Superior temporal gyrus (tissue), 1 donor: ENCODE data around the gene GAS6.
"Not testable (repeated sequence)": the region's sequence is repeated elsewhere in the genome, so short reads cannot be mapped to it uniquely, and the experiment has no call there.

ENCODE experiments used
- DNase-seq: peaks from one replicate; pipeline ENCODE4 v3.0.0-alpha.2; 2016; ENCODE audit errors: extremely low spot score

GAS6 gene

GRCh38 chr13:113808058-113808834 lies 55.6 kb downstream of the GAS6 start:
- DNase-seq = no peak

GRCh38 chr13:113806526-113806925 lies 57.4 kb downstream of the GAS6 start:
- DNase-seq = no peak

DNA sequence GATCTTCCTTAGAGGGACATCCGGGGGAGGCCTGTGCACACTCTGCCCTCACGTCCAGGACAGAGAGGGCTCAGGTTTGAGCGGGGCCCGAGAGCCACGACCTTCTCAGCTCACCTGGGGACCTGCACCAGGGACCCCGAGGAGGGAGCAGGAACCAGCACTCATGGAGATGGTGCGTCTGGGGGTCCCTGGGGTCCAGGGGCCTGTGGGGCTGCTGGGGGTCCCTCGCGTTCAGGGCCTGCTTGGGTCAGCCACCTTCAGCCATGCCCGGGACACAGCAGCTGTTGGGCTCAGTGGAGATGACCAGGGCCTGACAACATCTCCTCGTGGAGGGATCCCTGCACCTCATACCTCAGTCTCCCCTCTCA lies 57.8 kb downstream of the GAS6 start:
- DNase-seq = no peak

DNA sequence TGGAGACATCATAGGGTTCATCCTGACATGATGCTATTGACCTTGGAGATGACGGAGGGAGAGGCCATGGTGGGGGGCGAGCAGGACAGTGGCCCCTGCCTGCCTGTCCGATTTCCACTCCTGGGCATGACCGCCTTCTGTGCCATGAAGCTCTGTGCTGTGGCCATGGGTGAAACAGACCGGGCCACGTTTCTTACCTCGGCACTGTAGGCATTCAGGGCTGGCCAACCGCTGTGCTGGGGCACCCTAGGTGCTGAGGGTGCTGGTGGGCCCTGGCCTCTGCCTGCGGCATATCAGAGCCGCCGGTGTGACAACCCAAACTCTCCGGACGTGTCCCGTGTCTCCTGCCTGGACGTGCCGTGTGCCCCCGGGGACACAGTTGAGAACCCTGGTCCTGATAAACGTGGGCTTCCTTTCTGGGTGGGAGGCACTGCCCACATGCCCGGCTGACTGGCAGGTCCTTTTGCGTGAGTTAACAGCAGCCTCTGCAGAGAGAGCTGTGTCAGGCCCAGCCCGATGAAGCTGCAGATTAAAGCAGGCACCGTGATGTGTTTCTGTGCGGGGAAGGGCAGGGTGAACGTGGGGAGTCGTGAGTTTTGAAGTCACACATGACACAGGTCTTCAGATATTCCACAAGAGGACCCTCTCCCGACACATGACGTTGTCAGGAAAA lies 58.3 kb downstream of the GAS6 start:
- no peak for DNase-seq

- no peak for DNase-seq
Observed at GRCh38 chr13:113804703-113805430, 59.0 kb downstream of the GAS6 start.

DNA sequence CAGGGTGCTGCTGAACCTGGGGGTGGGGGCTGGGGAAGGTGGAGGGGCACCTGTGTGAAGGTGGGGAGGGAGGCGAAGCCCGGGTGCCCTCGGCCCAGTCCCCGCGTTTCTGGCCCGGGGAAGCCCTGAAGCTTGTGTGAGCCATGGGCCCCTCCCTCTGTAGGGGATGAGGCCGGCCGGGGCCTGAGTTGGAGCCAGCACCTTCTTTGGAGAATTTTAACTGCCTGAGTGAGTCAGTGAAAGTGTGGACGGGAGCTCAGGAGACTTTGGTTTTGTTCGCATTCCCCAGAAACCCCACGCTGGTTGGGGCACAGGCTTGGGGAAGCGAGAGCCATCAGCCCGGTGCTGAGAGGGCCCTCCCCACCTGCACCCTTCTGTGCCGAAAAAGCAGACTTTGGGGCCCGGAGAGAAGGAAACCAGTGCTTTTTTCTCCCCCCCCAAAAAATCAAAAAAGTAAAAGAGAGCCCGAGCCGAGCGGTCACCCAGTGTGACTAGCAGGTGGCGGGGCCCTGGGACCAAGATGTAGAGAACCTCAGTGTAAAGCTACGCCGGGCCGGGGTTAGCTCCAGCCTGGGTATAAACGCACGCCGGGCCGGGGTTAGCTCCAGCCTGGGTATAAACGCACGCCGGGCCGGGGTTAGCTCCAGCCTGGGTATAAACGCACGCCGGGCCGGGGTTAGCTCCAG lies 59.7 kb downstream of the GAS6 start:
- DNase-seq = no peak

- DNase-seq = no peak
Observed at GRCh38 chr13:113803409-113804016, 60.4 kb downstream of the GAS6 start.

GRCh38 chr13:113802761-113803160 lies 61.1 kb downstream of the GAS6 start:
- DNase-seq = no peak

GRCh38 chr13:113802090-113802531 lies 61.8 kb downstream of the GAS6 start:
- no peak for DNase-seq

DNA sequence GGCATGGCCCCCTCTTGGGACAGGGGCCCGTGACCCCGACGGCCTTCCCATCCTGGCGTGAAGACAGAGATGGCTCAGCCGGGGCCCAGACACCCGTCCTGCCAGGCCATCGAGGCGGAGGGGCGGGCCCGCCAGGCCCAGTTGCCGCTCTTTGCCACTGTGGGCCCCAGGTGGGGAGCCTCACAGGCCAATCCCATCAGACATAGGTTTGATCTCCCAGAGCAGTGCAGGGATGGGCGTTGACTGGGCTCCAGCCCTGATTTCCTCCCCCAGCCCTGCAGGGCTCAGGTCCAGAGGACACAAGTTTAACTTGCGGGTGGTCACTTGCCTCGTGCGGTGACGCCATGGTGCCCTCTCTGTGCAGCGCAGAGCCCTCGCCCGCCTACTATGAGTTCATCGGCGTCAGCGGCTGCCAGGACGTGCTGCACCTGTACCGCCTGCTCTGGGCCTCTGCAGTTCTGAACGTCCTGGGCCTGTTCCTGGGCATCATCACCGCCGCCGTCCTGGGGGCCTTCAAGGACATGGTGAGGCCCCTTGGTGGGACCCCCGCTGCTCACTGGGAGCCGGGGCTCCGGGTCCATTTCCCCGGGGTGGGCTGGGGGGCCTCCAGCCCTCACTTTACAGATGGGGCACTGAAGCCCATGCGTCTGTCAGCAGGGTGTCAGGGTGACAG lies 62.5 kb downstream of the GAS6 start:
- DNase-seq = no peak

GRCh38 chr13:113800576-113800926 lies 63.3 kb downstream of the GAS6 start:
- no peak for DNase-seq

- DNase-seq = no peak
Observed at GRCh38 chr13:113798200-113798811, 65.6 kb downstream of the GAS6 start.

DNA sequence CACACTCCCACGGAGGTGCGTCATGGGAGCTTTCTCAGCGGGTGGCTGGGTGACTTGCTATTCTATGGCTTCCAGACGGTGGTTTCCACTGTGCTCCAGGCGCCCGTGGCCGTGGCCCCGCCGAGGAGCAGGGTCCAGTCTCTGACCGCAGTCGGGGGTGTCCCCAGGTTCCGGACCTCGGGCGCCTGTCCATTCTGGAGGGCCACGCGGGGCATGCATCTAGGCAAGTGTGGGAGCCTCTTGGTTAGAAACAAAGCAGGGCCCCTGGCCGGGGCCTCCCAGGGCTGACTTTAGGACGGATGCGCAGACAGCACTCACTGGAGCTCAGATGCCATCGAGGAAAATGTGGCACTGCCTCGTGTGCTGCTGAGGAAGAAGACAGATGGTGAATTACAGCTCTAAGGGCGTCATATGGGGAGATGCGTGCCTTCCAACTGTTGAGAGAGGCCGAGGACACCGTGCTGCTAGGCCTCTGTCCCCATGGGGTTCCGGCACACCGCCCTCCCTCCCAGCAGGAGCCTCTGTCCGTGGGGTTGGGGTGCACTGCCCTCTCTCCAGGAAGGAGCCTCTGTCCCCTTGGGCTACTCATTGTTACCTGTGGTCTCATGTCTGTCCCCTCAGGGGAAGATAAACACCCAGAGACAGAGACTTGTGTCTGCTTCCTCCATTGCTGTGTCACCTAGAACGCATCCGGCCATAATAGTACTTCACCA lies 66.8 kb downstream of the GAS6 start:
- no peak for DNase-seq

DNA sequence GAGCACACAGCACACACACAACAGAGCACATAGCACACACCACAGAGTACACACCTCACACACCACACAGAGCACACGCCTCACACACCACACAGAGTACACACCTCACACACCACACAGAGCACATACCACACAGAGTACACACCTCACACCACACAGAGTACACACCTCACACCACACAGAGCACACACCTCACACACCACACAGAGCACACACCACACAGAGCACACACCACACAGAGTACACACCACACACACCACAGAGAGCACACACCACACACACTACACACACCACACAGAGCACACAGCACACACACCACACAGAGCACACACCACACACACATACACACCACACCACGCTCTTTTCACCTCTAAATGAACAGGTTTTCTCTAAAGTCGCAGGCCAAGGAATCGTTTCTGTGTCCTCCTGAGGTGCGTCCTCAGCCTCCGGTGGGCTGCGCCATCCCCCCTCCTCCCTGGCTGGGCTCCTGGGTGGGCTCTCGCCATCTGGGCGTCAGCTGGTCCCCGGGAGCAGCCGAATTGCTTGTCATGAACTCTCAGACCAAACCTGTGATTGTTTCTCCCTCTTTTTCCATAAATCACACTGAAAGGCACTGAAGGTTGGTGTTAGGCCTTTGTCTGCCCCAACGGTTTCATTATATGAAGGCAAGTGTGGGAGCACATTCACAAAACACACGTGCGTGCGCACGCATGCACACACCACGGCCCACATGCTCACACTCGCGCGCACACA lies 67.5 kb downstream of the GAS6 start:
- no peak for DNase-seq

- DNase-seq = not testable (repeated sequence)
Observed at GRCh38 chr13:113795362-113795761, 68.5 kb downstream of the GAS6 start.

- DNase-seq = no peak
Observed at GRCh38 chr13:113794764-113795173, 69.1 kb downstream of the GAS6 start.

GRCh38 chr13:113794086-113794485 lies 69.8 kb downstream of the GAS6 start:
- no peak for DNase-seq

GRCh38 chr13:113793718-113794085 lies 70.2 kb downstream of the GAS6 start:
- no peak for DNase-seq
